Parathyroid adenoma (tissue), 2 donors: Measurements from ENCODE around the gene HOXD11.

ENCODE experiments used
- H2AFZ ChIP-seq: fragments of 300-600 bp; sonication (generic); one replicate; pipeline ENCODE4 v1.7.0; 2017; ENCODE audit warnings: antibody characterized with exemption, mild to moderate bottlenecking
- H3K27ac ChIP-seq: fragments of 300-600 bp; sonication (generic); one replicate; pipeline ENCODE4 v1.7.0; 2017
- H3K27me3 ChIP-seq: fragments of 300-600 bp; sonication (generic); one replicate; pipeline ENCODE4 v1.7.0; 2017; ENCODE audit warnings: low read length; ENCODE audit not compliant: control insufficient read depth, insufficient read depth
- H3K36me3 ChIP-seq: fragments of 300-600 bp; sonication (generic); one replicate; pipeline ENCODE4 v1.7.0; 2017; ENCODE audit warnings: low read length; ENCODE audit not compliant: control insufficient read depth, insufficient read depth
- H3K4me1 ChIP-seq: fragments of 300-600 bp; sonication (generic); one replicate; pipeline ENCODE4 v1.7.0; 2017; ENCODE audit warnings: control low read depth
- H3K4me2 ChIP-seq: fragments of 300-600 bp; sonication (generic); one replicate; pipeline ENCODE4 v1.7.0; 2017; ENCODE audit warnings: low read length
- H3K4me3 ChIP-seq: fragments of 300-600 bp; sonication (generic); one replicate; pipeline ENCODE4 v1.7.0; 2017; ENCODE audit warnings: low read depth, low read length
- H3K79me2 ChIP-seq: fragments of 300-600 bp; sonication (generic); one replicate; pipeline ENCODE4 v1.7.0; 2017; ENCODE audit warnings: control low read depth
- H3K9ac ChIP-seq: fragments of 300-600 bp; sonication (generic); one replicate; pipeline ENCODE4 v1.7.0; 2017; ENCODE audit warnings: mild to moderate bottlenecking
- H3K9me3 ChIP-seq: fragments of 300-600 bp; sonication (generic); one replicate; pipeline ENCODE4 v1.7.0; 2017; ENCODE audit warnings: low read length; ENCODE audit not compliant: control insufficient read depth
- CTCF ChIP-seq: fragments of 300-600 bp; sonication (generic); IDR thresholded peaks from one replicate; pipeline ENCODE4 v1.7.0; 2017; ENCODE audit warnings: antibody characterized with exemption, mild to moderate bottlenecking
- donor health status: primary hyperparathyroidism.

Gene HOXD11

DNA sequence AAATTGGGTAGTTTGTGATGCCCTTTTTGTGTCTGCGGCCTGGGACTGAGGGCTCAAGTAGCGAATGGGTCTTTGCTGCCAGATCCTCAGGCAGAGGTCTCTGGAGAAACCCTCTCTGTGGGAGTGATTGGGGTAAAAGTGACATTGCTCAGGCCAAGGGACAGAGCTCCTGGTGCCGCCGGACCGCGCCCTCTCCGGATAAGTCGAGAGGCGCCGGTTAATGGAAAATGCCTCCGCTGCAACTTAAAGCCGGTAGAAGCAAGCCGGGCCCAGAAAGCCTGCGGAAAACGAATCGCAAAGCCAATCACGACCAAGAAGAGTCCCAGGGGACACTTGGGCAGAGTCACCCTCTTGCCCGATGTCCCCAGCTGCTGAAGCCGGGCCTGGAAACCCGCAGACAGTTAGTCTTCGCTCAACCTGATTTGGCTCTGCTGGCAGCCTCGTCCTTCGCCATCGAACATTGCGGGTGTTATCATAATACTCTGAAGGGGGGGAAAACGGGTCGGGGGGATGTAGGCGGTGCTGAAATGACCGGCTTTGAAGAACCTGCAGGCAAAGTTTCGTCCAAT, 7.8 kb upstream of the HOXD11 start:
- Histone ChIP-seq H3K27me3 (peaks cover 31% of the 10 kb centered on the region), H3K9ac (no peak overlapping the region), H3K9me3 (no peaks in the 10 kb centered on the region), H3K4me1 (no peaks in the 10 kb centered on the region), H3K79me2 (no peaks in the 10 kb centered on the region), H3K4me2 (no peak overlapping the region), H3K36me3 (no peaks in the 10 kb centered on the region), H3K4me3 (no peak overlapping the region), H3K27ac (no peak overlapping the region), H2AFZ (no peak overlapping the region)
- TF ChIP-seq CTCF = no peak

- H3K4me1 ChIP-seq = no peaks in the 10 kb centered on the region
- H3K27me3 ChIP-seq = peaks cover 31% of the 10 kb centered on the region
- H3K79me2 ChIP-seq = no peaks in the 10 kb centered on the region
- no peak within 1 kb of the TSS for H3K4me2 ChIP-seq
- no peak within 1 kb of the TSS for H3K27ac ChIP-seq
- no peaks in the 10 kb centered on the region for H3K9me3 ChIP-seq
- no peak within 1 kb of the TSS for H2AFZ ChIP-seq
- no peak for TF ChIP-seq CTCF
- no peak within 1 kb of the TSS for H3K9ac ChIP-seq
- H3K4me3 ChIP-seq = no peak within 1 kb of the TSS
- no peaks in the 10 kb centered on the region for H3K36me3 ChIP-seq
These were observed 7.1 kb upstream of the HOXD11 start, which contains the start of gene HOXD12 for GRCh38 chr2:176099728-176100546. HOXD12 (plus strand) TSS chr2:176099795; CDS start chr2:176099802, 7 bp downstream.

DNA sequence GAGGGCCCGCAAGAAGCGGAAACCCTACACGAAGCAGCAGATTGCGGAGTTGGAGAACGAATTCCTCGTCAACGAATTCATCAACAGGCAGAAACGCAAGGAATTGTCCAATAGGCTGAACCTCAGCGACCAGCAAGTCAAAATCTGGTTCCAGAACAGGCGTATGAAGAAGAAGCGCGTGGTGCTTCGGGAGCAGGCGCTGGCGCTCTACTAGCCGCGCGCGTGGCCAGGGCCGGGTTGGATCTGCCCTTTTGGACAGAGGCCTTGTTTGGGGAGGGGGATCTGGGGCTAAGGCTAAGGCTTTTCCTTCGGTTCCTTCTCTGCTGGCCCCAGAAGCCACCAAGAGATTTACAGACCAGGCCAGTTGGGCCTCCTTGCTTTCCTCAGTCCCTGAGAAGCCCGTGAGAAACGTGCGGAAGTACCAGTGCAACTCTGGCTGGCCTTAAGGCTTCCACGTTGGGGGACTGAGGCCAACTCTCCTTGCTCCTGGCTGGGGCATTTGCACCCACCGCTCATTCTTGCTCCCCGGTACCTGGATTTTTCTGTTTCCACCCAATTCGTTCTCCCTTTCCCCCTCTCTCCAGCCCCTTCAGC, 6.4 kb upstream of the HOXD11 start:
- Histone ChIP-seq H3K36me3 (no peaks in the 10 kb centered on the region), H3K79me2 (no peaks in the 10 kb centered on the region), H3K27ac (no peak overlapping the region), H3K9me3 (no peaks in the 10 kb centered on the region), H3K4me2 (no peak overlapping the region), H2AFZ (no peak overlapping the region), H3K4me3 (no peak overlapping the region), H3K9ac (no peak overlapping the region), H3K27me3 (peaks cover 34% of the 10 kb centered on the region), H3K4me1 (no peaks in the 10 kb centered on the region)
- TF ChIP-seq CTCF = no peak

DNA sequence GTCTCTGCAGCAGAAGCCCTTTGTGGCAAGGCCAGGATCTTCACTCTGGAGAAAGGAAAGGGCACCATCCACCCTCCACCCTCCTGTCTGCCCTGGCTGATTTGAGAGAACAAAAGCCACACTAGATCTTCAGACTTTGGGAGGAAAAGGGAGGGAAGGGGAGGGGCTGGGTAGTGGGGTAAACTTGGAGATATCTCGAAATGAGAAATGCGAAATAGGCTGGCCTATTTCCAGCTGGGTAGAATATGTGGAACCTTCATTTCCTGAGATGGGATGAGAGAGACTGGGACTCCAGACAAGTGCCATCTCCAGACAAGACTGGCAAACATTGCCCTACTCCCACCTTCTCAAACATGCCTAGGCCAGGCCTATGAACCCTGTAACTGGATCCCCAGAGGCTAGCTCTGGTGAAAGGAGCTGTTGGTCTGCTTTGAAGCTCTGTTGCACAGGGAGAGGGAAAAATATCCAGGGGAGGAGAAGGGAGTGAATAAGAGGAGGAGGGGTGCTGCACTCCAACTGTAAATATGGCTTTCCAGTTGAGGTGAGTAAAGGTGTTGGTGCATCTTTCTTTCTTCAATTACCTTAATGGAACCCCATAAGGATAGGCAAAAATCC, 5.8 kb upstream of the HOXD11 start:
- no peak for TF ChIP-seq CTCF
- no peaks in the 10 kb centered on the region for H3K9me3 ChIP-seq
- no peak overlapping the region for H3K4me2 ChIP-seq
- H3K4me1 ChIP-seq = no peaks in the 10 kb centered on the region
- no peak overlapping the region for H3K4me3 ChIP-seq
- H3K27ac ChIP-seq = no peak overlapping the region
- H3K9ac ChIP-seq = no peak overlapping the region
- H2AFZ ChIP-seq = no peak overlapping the region
- H3K79me2 ChIP-seq = no peaks in the 10 kb centered on the region
- H3K36me3 ChIP-seq = no peaks in the 10 kb centered on the region
- H3K27me3 ChIP-seq = peaks cover 34% of the 10 kb centered on the region
